DOHH2 (cell line): Measurements from ENCODE around the gene PITRM1.

ENCODE experiments used
- CTCF ChIP-seq: fragments of 200-600 bp; sonication (generic); IDR thresholded peaks from one replicate; pipeline ENCODE4 v1.5.1; 2014; ENCODE audit warnings: antibody characterized with exemption, mild to moderate bottlenecking, low read depth, low read length; ENCODE audit not compliant: poor library complexity, severe bottlenecking
- EZH2phosphoT487 ChIP-seq: fragments of 200-600 bp; sonication (generic); IDR thresholded peaks from 2 replicates; pipeline ENCODE4 v1.6.1; 2017; ENCODE audit warnings: borderline replicate concordance, mild to moderate bottlenecking, antibody characterized with exemption, low read length, moderate library complexity, mixed read lengths

- TF ChIP-seq CTCF = no peak
- no peak for TF ChIP-seq EZH2phosphoT487
These were observed 71.5 kb downstream of the PITRM1 start for GRCh38 chr10:3100856-3101640.
